ENCODE data around the gene VPS13A. TPM values are rescaled to one million over a fixed set of nuclear protein-coding genes. Genes with fewer than 3 reads are reported as not detected.
A peak's percentile ranks its signal among the peaks of the same experiment; 100 is the strongest.

Gene VPS13A
- total RNA-seq, 2 donors from 2014 or later = 42.5 to 54.4 TPM

GRCh38 chr9:77427256-77427927 lies 250.1 kb downstream of the VPS13A start:
- Histone ChIP-seq H3K27ac (no peak overlapping the region), H3K4me3 (no peak overlapping the region), H3K9me3 (no peaks in the 10 kb centered on the region), H3K4me1 (peaks cover 5% of the 10 kb centered on the region), H3K27me3 (no peaks in the 10 kb centered on the region), H3K36me3 (replicated peaks in 1 of 2; ENCODE audit: insufficient read depth in 1 of 2, low read depth in 2 of 2) (no peaks in the 10 kb centered on the region)
- ATAC-seq = no peak
- TF ChIP-seq CTCF (IDR thresholded peaks at IDR 0.05) = no peak
- no peak for TF ChIP-seq POLR2A (IDR thresholded peaks at IDR 0.05)
- intact Hi-C loops (cut with DNase I) = no loop called here
- DNase-seq = no peak
- WGBS, 2 donors = 50 to 52% methylated on average over 7 of the region's 7 CpGs

- Histone ChIP-seq H3K4me3 (no peak overlapping the region), H3K27ac (no peak overlapping the region), H3K27me3 (no peaks in the 10 kb centered on the region), H3K9me3 (no peaks in the 10 kb centered on the region), H3K4me1 (peaks cover 9% of the 10 kb centered on the region), H3K36me3 (replicated peaks in 1 of 2; ENCODE audit: insufficient read depth in 1 of 2, low read depth in 2 of 2) (no peaks in the 10 kb centered on the region)
- no peak for ATAC-seq
- intact Hi-C loops (cut with DNase I) = loop anchor here (10.0 kb wide), 1 partner anchor 305 kb away; no protein-coding TSS in a partner anchor
- 42 to 64% methylated on average over 2 of the region's 2 CpGs for WGBS, 2 donors
- TF ChIP-seq POLR2A (IDR thresholded peaks at IDR 0.05) (no peak), CTCF (IDR thresholded peaks at IDR 0.05) (no peak)
- DNase-seq = no peak
Observed at GRCh38 chr9:77429928-77430327, 252.6 kb downstream of the VPS13A start.

GRCh38 chr9:77432053-77432452 lies 254.7 kb downstream of the VPS13A start:
- intact Hi-C loops (cut with DNase I) = loop anchor here (10.0 kb wide), 1 partner anchor 303 kb away; no protein-coding TSS in a partner anchor

GRCh38 chr9:77433675-77434445 lies 256.5 kb downstream of the VPS13A start:
- WGBS, 2 donors = 54 to 58% methylated on average over 21 of the region's 21 CpGs
- Histone ChIP-seq H3K27ac (no peak overlapping the region), H3K9me3 (no peaks in the 10 kb centered on the region), H3K36me3 (replicated peaks in 1 of 2; ENCODE audit: insufficient read depth in 1 of 2, low read depth in 2 of 2) (no peaks in the 10 kb centered on the region), H3K27me3 (no peaks in the 10 kb centered on the region), H3K4me1 (peaks cover 4% of the 10 kb centered on the region), H3K4me3 (no peak overlapping the region)
- intact Hi-C loops (cut with DNase I) = loop anchor here (10.0 kb wide), 1 partner anchor 301 kb away; no protein-coding TSS in a partner anchor
- TF ChIP-seq POLR2A (IDR thresholded peaks at IDR 0.05) (no peak), CTCF (IDR thresholded peaks at IDR 0.05) (peak; percentile 91 to 97 (median 93))
- ATAC-seq = peak; percentile 88
- DNase-seq = peak; percentile 63 to 81 (median 77)

More at GRCh38 chr9:77432053-77432452, 254.7 kb downstream of the VPS13A start:
- Histone ChIP-seq H3K36me3 (replicated peaks in 1 of 2; ENCODE audit: insufficient read depth in 1 of 2, low read depth in 2 of 2) (no peaks in the 10 kb centered on the region), H3K4me1 (peaks cover 4% of the 10 kb centered on the region), H3K9me3 (no peaks in the 10 kb centered on the region), H3K4me3 (no peak overlapping the region), H3K27ac (no peak overlapping the region), H3K27me3 (no peaks in the 10 kb centered on the region)
- WGBS, 2 donors = 72 to 77% methylated on average over 6 of the region's 6 CpGs
- DNase-seq (no peak), ATAC-seq (no peak)
- TF ChIP-seq POLR2A (IDR thresholded peaks at IDR 0.05) (no peak), CTCF (IDR thresholded peaks at IDR 0.05) (no peak)
